ENCODE results near the gene COTL1.
A peak's percentile ranks its signal among the peaks of the same experiment; 100 is the strongest.
"Not testable (repeated sequence)": the region's sequence is repeated elsewhere in the genome, so short reads cannot be mapped to it uniquely, and the experiment has no call there.

Gene COTL1

DNA sequence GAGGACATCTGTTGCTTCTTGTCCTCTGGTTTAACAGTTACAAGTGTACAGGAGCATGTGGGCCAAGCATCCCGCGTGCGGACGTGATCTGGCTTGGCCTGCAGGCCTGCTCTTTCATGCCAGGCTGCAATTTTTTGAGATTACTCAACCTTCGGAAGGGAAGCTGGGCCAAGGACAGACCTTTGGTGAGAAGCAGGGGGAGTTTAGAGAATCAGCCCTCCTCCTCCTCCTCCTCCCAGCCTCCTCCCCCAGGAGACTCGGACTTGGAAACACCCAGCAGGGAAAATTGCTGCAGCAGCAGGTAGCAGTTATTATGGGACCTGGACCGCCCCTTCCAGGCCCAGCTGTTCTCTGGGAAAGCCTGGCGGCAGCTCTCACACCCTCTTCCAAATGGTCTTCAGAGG, 25.3 kb upstream of the COTL1 start:
- DNase-seq (ENCODE audit: low read depth in 3 of 3): no peak

DNA sequence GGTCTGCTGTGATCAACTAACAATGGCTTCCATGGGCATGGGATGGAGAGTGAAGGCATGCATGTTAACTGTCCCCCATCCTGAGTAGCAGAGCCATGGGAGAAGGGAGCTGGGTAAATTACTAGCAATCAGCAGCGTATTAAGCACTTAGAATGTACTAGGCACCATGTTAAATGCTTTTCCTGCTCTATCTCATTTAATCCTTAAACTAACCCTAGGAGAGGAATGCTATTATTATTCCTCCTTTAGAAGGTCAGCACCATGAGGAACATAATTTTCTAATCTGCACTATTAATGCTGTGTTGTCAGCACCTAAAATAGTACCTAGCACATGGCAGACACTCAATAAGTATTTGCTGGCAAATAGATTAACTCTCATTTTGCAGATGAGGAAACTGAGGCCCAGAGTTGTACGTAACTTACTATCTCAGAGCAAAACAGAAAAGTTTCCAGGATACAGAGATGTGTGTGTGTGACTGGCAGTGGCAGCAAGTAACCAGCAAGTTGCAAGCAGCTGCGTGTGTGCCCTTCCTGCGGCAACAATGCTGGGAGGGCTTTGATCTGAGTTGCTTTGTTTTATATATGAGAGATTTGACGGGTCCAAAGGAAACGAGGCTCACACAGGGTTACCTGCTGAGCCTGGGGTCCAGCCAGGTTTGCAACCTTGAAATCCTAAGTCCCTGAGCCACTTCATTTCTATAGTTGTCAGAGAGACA, 23.9 kb upstream of the COTL1 start:
- DNase-seq (ENCODE audit: low read depth in 3 of 3): no peak

DNA sequence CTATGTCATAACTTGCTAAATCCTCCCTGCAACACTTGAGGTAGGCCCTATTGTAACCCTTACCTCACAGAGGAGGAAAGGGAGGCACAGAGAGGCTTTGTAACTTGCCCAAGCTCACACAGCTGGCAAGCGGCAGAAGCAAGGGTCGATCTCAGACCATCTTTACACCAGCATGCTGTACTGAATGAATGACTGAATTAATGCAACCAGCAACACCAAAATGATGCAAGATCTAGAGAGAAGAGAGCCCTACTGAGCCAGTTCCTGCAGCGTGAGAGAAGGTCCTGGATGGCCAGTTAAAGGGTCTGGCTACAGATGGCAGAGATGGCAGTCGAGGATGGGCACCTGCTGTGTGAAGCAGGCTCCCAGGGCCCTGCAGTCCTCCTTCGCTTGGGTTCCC, 22.3 kb upstream of the COTL1 start:
- no peak for DNase-seq (ENCODE audit: low read depth in 3 of 3)

DNA sequence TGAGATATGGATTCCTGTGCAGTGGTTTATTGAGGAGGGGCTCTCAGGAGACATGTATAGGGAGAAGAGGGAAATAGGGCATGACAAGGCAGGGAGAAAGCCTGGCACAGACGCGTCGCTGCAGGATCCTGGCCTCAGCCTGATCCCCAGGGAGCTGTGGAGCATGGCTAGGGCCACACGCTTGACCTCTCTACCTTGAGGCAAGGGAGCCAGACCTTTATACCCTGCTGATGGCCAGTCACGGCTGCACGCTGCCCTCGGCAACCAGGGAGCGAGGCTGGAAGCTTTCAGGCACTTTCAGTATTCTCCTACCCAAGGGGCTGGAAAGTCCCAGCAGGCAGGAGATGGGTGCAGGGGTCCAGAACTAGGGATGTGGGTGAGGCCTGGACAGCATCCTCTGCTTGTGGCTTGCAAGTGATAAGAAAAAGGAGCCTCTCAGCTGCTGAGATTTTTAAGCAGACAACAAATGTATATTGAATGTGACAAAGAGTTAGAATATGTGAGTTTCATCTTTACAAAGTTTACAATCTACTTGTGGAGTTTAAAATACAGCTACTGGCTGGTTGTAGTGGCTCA, 20.4 kb upstream of the COTL1 start:
- DNase-seq (ENCODE audit: low read depth in 3 of 3): no peak

DNA sequence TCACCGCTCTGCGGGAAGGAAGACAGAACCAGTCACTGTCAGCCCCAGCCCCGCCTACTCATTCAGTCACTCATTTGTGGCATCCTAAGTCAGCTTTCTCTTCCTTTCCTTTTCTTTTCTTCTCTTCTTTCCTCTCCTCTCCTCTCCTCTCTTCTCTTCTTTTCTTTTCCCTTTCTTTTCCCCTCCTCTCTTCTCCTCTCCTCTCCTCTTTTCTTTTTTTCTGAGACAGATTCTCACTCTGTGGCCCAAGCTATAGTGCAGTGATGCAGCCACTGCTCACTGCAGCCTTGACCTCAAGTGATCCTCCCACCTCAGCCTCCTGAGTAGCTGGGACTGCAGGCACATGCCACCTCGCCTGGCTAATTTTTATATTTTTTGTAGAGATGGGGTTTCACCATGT, 19.8 kb upstream of the COTL1 start:
- DNase-seq (ENCODE audit: low read depth in 3 of 3): no peak

DNA sequence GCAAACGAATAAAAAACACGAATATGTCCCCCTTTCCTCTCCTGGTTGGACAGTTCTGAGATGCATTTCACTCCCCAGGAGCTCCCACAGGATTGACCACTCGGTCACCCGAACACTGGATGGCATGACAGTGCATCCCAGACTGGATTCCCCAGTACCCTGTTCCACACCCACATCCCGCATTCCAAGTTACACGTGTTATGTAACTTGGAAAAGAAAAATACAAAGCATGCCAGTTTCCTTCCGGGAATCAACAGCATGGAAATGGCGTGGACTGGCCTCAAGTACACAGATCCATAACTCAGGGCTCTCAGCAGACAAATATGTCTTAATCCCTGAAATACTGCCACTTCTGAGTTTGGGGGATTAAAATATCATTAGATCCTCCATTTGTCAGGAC, 17.8 kb upstream of the COTL1 start:
- DNase-seq (ENCODE audit: low read depth in 3 of 3): no peak

DNA sequence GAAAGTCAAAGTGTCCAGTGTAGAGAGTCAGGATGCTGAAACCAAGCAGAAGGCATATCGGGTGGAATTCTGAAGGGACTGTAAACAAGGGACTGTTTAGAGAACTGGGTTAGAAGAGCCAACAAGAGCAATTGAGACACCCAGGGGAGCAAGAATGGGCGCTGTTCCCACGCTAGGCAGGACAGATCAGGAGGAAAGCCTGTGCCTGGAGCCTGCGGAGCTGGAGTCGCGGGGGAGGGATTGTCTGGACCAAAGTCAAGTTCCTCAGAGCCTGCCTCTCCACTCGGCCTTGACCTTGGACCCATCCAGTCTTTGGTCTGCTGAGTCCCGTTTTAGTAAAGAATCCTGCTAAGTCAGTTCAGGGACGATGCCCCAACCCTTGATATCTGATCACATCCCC, 15.7 kb upstream of the COTL1 start:
- no peak for DNase-seq (ENCODE audit: low read depth in 3 of 3)

DNA sequence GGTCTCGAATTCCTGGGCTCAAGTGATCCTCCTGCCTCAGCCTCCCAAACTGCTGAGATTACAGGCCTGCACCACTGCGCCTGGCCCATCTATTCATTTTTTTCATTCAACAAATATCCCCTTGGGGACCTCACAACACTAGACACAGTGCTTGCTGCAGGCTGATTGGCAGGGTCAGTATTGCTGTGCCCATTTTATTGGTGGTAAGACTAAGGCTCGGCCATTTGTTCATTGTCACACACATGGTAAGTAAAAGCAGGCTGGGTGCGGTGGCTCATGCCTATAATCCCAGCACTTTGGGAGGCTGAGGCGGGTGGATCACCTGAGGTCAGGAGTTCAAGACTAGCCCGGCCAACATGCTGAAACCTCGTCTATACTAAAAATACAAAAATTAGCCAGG, 15.0 kb upstream of the COTL1 start:
- DNase-seq (ENCODE audit: low read depth in 3 of 3): not testable (repeated sequence)

DNA sequence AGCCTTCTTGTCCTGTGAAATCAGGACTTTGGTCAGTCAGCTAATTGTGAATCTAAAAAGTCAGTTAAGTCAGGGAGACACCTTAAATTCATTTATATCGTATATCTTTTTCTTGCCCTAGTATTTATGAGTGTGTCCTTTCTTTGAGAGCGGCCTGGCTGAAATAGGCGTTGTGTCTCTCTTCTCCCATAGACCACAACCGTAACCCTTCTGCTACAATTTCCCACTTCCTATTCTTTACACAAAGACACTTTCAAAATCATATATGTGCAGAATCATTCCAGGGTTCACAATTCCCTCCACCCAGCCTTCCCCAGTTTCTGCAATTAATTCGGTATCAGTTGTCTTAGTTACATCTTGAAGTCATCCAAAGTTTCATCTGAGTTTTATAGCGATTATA, 14.0 kb upstream of the COTL1 start:
- no peak for DNase-seq (ENCODE audit: low read depth in 3 of 3)

DNA sequence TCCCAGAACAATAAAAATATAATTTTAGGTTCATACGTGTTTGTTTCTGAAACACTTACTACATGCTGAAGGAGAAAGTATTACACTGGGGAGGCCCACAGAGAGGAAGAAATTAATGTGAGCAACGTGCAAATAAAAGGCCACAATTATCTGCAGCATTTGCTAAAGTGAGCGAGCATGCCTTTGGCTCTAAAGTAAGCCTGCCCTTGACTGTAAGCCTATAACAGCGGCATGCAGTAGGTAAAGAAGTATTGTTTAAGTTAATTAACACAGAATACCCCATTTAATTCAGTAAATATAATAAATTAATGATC, 13.2 kb upstream of the COTL1 start:
- no peak for DNase-seq (ENCODE audit: low read depth in 3 of 3)

DNA sequence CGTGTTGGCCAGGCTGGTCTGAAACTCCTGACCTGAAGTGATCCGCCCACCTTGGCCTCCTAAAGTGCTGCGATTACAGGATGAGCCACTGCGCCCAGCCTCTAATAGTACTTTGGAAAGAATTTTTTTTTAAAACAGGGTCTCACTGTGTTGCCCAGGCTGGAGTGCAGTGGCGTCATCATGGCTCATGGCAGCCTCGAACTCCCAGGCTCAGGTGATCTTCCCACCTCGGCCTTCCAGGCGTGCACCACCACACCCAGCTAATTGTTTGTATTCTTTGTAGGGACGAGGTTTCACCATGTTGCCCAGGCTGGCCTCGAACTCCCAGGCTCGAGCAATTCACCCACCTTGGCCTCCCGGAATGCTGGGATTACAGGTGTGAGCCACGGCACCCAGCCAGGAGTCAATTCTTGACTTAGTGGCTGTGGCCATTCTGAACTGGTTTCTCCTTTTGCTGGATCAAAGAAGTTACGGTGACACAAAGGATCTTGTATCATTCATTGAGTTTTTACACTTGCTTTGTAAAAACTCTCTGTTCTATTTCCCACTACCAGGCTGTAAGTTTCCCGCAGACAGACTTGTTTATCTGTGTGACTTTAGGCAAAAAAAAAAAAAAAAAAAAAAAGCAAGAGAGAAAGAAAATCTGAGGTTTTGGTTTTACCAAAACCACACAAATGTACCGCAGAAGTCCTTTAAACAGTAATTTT, 12.7 kb upstream of the COTL1 start:
- no peak for DNase-seq (ENCODE audit: low read depth in 3 of 3)

DNA sequence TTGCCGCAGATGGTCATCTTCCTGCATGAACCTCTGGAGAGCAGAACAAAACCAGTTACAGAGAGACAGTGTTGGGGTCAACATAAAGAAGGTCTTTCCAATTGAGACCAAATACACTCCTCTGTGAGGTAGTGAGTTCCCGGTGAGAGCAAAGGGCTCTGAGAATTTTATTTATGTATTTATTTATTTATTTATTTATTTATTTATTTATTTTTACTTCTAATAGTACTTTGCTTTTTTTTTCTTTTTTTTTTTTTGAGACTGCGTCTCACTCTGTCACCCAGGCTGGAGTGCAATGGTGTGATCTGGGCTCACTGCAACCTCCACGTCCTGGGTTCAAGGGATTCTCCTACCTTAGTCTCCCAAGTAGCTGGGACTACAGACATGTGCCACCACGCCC, 12.1 kb upstream of the COTL1 start:
- DNase-seq (ENCODE audit: low read depth in 3 of 3): no peak

DNA sequence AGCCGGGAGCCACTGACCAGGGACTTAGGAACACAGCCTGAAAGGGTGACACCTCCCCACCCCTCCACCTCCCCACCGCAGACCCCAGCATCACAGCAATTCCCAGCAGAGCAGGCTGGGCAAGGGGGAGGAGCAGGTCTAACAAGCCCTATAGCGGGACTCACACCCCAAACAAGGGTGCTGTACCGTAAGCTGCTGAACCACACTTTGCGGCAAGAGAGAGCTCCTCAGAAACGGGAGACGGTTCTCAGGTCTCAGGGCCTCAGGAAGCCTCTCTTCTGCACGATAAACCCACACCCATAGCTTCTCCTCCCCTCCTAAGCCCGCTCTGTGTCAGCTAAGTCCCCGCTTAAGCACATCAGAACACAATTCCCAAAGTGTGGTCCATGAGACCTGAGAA, 11.7 kb upstream of the COTL1 start:
- DNase-seq (ENCODE audit: low read depth in 3 of 3): no peak

DNA sequence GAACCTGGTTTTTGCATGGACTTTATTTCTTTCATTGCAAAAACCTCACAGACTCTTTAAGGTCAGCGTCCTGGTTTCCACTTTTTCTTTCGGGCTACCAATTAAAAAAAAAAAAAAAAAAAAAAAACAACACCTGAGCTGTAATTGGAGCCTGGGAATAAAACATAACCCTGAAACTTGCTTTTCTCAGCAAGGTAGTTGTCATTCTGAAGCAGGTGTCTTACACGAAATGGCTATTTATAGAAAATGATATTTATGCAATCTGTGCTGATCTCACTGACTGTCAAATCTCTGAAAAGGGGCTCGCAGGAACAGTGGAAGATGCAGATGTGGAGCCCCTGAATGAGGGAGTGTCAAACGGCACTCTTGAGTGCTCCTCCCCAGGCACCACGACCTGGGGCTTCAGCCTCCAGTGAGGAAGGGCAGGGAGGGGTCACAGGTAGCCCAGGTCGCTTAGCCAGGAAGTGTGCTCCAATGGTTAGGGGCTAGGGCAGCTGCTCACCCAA, 10.4 kb upstream of the COTL1 start:
- no peak for DNase-seq (ENCODE audit: low read depth in 3 of 3)

DNA sequence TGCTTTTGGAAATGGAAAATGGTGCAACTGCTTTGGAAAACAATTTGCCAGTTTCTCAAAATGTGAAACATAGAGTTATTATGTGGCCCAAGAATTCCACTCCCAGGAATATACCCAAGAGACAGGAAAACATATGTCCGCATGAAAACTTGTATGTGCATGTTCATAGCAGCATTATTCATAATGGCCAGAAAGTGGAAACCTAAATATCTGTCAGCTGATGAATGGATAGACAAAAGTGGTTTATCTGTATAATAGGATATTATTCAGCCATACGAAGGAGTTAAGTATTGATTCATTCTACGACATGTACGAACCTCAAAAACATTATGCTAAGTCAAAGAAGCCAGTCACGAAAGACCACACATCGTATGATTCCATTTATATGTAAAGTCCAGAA, 7.7 kb upstream of the COTL1 start:
- no peak for DNase-seq (ENCODE audit: low read depth in 3 of 3)

DNA sequence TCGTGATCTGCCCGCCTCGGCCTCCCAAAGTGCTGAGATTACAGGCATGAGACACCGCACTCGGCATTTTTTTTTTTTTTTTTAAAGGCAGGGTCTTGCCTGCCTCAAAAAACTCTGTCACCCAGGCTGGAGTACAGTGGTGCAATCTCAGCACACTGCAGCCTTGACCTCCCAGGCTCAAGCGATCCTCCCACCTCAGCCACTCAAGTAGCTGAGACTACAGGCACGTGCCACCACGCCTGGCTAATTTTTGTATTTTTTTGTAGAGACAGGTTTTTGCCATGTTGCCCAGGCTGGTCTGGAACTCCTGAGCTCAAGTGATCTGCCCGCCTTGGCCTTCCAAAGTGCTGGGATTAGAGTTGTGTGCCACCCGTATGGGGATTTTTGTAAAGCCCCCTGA, 3.0 kb upstream of the COTL1 start:
- DNase-seq (ENCODE audit: low read depth in 3 of 3): not testable (repeated sequence)

DNA sequence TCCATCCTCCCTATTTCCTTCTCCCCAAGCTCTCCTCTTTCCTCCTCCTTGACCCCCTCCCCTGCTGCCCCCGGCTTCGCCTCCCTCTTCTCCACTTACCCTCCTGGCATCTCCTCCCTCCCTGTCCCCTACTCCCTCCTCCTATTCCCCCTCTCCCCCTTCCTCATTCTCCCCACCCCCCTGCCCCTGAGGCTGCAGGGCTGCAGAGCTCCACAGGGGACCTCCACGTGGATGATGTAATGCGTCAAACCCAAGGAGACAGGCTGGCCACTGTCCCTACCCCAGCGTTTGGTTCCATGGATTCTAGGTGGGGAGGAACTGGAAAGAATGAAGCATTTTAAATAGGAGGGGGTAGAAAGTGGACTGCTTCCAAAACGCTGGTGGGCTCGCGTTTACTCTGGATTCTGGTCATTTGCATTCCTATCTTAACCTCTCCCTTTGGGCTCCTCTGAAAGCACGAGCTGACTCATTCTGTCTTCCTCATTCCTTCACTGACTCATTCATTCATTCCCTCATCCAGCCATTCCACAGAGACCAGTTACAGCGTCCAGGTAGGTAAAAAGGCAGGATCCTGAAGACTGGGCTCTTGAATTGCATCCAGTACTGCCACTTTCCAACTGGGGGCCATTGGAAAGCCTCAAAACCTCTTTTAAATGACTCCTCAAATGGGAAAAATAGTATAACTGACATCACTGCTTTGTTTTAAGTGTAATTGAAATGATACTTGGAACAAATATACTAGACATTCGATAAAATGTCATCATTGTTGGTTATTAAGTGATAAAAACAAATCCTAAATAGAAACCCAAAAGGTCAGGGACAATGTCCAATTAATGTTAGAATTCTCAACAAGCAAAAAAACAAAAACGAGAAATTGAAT, 943 bp upstream of the COTL1 start:
- DNase-seq (ENCODE audit: low read depth in 3 of 3): no peak

DNA sequence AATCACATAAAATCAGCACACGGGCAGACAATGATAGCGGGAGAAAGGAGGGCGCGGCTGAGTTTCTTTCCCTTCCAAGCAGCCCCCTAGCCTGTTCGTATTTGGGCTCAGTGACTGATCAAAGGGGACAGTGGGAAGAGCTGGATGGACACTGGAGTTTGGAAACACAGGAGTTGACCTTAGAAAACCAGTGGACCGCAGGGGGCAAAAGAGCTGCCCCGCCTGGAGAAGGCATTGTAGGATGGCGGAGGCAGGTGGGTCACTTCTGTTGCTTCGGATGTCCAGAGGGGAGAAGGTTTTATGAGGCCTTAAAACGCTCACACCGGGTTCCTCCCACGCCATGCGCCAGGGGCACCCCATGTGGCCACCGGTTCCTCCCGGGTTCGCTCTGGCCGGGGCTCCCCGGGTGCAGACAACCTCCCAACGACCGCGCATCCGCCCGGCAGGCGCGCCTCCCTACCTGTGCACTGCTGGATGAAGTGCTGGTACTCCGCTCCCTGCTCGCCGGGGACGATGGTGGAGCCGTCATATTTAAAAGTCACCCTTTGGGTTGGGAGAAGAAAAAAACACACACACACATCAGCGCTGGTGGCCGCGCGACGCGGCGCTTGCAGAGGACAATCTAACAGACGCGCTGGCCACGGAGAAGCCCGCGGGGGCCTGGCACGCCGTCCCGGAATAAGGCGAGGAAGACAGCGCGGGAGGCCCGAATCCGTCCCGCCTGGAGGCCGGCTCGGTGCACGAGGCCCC, 662 bp downstream of the COTL1 start:
- peak in 1 of 3 experiments; percentile 60 for DNase-seq (ENCODE audit: low read depth in 3 of 3)

DNA sequence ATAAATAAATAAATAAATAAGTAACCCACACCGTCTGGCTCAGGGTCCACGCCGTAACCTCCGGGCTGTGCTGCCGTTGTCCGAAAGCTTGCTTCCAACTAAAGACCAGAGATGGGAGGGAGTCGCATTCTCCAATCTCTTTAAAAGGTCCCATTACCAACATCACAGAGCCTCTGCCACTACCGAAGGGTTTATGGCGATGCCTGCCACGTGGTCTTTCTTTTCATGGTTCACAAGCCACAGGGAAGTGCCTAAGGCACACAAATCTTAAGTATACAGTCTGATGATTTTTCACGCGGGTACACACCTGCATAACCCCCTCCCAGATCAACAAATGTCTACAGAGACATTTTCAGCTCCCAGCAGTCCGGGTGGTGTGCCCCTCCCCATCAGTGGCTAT, 1.4 kb downstream of the COTL1 start:
- no peak for DNase-seq (ENCODE audit: low read depth in 3 of 3)

DNA sequence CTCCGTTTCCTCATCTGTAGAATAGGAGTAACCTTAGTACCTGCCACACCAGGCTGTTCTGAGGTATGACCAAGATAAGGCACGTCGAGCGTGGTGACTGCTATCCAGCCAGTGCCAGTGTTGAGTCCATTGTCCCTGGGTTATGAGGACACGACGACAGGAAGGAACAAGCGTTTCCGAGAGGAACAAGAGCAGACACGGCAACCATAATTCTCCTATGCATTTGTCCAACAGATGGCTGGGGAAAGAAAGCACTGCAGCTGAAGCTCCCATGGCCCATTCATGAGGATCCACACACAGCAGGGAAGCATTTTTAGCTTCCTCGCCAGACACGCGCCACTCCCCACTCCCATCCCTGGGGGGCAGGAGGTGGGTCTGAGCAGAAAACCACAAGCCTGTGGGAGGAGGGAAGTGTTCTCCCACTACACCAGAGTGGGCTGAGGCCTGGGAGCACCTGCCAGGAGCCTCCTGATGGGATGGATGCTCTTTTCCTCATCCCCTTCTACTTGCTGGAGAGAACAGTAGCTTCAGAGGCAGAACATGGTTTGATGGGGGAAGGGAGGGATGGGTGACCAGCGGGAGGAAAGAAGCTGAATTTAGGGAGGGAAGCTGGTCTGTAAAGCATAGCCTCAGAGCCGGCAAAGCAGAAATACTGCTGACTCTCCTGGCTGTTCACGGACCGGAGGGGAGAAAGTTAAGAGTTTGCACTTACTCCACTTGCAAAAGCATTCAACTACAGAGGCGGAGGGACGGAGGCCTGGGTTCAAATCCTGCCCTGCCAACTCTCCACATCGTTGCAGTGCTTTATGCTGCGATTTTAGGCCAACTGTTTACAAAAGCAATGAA, 2.7 kb downstream of the COTL1 start:
- no peak for DNase-seq (ENCODE audit: low read depth in 3 of 3)

DNA sequence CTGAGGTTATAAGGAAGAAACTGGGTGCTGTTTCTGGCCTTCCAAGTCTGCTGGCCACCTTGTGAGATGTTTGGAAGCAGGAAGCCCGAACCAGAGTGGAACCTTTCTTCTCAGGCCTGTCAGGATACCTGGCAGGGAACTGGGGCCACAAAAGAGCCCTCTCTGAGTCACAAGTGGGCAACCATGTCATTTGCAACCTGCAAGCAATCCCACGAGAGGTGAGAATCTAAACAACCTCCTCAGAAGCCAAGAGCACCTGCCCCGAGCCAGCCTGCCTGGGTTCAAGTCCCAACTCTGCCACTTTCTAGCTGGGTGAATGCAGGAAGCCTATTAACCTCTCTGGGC, 3.3 kb downstream of the COTL1 start:
- no peak for DNase-seq (ENCODE audit: low read depth in 3 of 3)
